BLaER1 treated with 17β-estradiol and CSF1 and Interleukin-3, amounts not matched to agents 10 nM and 100 nM (cell line): Measurements from ENCODE around the gene DCAF16.

Source experiments
- H3K27ac ChIP-seq, 11 experiments: shearing (Covaris generic); formaldehyde crosslinking; 2 replicates each; pipeline ENCODE4 v1.8.1; 2022
- H3K27me3 ChIP-seq, 11 experiments: shearing (Covaris generic); formaldehyde crosslinking; 2 replicates each; pipeline ENCODE4 v1.8.1; 2022
- H3K36me3 ChIP-seq, 11 experiments: shearing (Covaris generic); formaldehyde crosslinking; 2 replicates each; pipeline ENCODE4 v1.8.1; 2022
- H3K4me1 ChIP-seq, 10 experiments: shearing (Covaris generic); formaldehyde crosslinking; 2 replicates each; pipeline ENCODE4 v1.8.1; 2022
- H3K4me2 ChIP-seq, 11 experiments: shearing (Covaris generic); formaldehyde crosslinking; 2 replicates each; pipeline ENCODE4 v1.8.1; 2022
- H3K4me3 ChIP-seq, 10 experiments: shearing (Covaris generic); formaldehyde crosslinking; 2 replicates each; pipeline ENCODE4 v1.8.1; 2022
- H3K9ac ChIP-seq, 11 experiments: shearing (Covaris generic); formaldehyde crosslinking; 2 replicates each; pipeline ENCODE4 v1.8.1; 2022
- H3K9me3 ChIP-seq, 11 experiments: shearing (Covaris generic); formaldehyde crosslinking; replicated peaks in 1 of 11; 2 replicates each; pipeline ENCODE4 v1.8.1; 2022
- H4K20me1 ChIP-seq, 11 experiments: shearing (Covaris generic); formaldehyde crosslinking; 2 replicates each; pipeline ENCODE4 v1.8.1; 2022
- Cebpa-rat ChIP-seq, 11 experiments: shearing (Covaris generic); IDR thresholded peaks; 2 replicates each; pipeline ENCODE4 v1.8.1; 2022

Gene DCAF16

DNA sequence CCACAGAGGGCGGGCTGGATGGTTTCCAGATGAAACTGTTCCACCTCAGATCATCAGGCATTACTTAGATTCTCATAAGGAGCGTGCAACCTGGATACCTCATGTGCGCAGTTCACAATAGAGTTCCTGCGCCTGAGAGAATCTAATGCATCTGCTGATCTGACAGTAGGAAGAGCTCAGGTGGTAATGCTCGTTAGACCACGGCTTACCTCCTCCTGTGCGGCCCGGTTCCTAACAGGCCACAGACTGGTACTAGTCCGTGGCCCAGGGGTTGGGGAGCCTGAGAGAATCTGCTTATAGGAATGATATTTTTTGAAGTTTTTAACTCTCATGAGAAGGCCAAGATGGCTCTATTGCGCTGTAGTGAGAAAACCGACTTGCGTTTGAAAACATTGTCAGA lies 5.6 kb upstream of the DCAF16 start:
- Histone ChIP-seq H3K4me1 (peaks cover 12 to 33% (median 23%) of the 10 kb centered on the region in 10 experiments; a peak in 19 of 20 replicates), H3K9me3 (no peaks in the 10 kb centered on the region), H3K4me3 (no peak overlapping the region), H3K36me3 (peaks cover 0 to 84% (median 66%) of the 10 kb centered on the region in 11 experiments; a peak in 18 of 22 replicates), H3K4me2 (no peak overlapping the region), H3K27me3 (no peaks in the 10 kb centered on the region), H4K20me1 (peaks cover 0 to 40% (median 22%) of the 10 kb centered on the region in 11 experiments; a peak in 12 of 22 replicates), H3K27ac (no peak overlapping the region), H3K9ac (no peak overlapping the region)
- no peak for TF ChIP-seq Cebpa-rat (IDR thresholded peaks at IDR 0.05)

DNA sequence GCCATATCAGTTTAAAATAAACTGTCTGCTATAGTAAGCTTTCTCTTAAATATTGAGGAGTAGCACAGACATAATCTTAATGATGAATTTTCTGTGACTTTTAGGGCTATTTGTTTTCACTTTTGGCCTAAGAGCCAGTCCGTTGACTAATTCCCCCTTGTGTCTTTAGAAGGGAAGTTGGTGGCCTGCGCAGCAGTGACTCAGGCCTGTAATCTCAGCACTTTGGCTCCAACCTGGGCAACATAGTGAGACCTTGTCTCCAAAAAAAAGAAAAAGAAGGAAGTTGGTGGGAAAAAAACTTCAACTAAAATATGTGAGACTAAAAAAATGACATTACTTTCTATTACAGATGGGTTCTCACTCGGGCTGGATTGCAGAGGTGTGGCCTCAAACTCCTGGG lies 3.6 kb upstream of the DCAF16 start:
- Histone ChIP-seq H3K4me3 (no peak overlapping the region), H3K36me3 (peaks cover 0 to 64% (median 48%) of the 10 kb centered on the region in 11 experiments; a peak in 18 of 22 replicates), H3K4me2 (peak overlapping the region in 10 of 11 experiments; percentile 3 to 80 (median 40); a peak in 14 of 22 replicates)

DNA sequence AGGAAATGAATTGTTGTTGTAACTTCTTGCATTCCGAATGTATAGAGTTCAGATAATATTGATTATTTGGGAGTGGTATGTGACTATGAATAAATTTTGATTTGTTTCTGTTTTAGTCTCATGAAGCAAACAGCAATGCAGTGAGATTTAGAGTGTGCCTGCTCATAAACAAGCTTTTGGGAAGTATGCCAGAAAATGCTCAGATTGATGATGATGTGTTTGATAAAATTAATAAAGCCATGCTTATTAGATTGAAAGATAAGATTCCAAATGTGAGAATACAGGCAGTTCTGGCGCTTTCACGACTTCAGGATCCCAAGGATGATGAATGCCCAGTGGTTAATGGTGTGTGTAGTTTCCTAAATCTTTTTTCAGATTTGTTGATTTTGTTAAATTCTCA lies 2.2 kb upstream of the DCAF16 start:
- Histone ChIP-seq H3K4me1 (peaks cover 18 to 50% (median 28%) of the 10 kb centered on the region in 10 experiments), H3K4me3 (peak overlapping the region; percentile 75 to 96 (median 85); a peak in 17 of 20 replicates), H3K36me3 (peaks cover 0 to 55% (median 41%) of the 10 kb centered on the region in 11 experiments; a peak in 18 of 22 replicates), H3K9me3 (no peaks in the 10 kb centered on the region), H4K20me1 (peaks cover 16 to 66% (median 44%) of the 10 kb centered on the region in 11 experiments; a peak in 21 of 22 replicates), H3K9ac (peak overlapping the region; percentile 7 to 99 (median 95); a peak in 20 of 22 replicates), H3K27me3 (no peaks in the 10 kb centered on the region), H3K27ac (peak overlapping the region in 7 of 11 experiments; percentile 55 to 98 (median 94); a peak in 9 of 22 replicates), H3K4me2 (peak overlapping the region; percentile 60 to 87 (median 82); a peak in 21 of 22 replicates)
- no peak for TF ChIP-seq Cebpa-rat (IDR thresholded peaks at IDR 0.05)

More for the DNA sequence above, 3.6 kb upstream of the DCAF16 start:
- TF ChIP-seq Cebpa-rat (IDR thresholded peaks at IDR 0.05): no peak
- peak overlapping the region in 3 of 11 experiments; percentile 2 to 21 (median 4); a peak in 3 of 22 replicates for H3K9ac ChIP-seq
- H3K4me1 ChIP-seq: peaks cover 12 to 39% (median 23%) of the 10 kb centered on the region in 10 experiments; a peak in 19 of 20 replicates
- H3K27ac ChIP-seq: peak overlapping the region in 6 of 11 experiments; percentile 3 to 52 (median 32); a peak in 7 of 22 replicates
- peaks cover 6 to 52% (median 32%) of the 10 kb centered on the region in 11 experiments; a peak in 20 of 22 replicates for H4K20me1 ChIP-seq
- H3K9me3 ChIP-seq: no peaks in the 10 kb centered on the region
- H3K27me3 ChIP-seq: no peaks in the 10 kb centered on the region

DNA sequence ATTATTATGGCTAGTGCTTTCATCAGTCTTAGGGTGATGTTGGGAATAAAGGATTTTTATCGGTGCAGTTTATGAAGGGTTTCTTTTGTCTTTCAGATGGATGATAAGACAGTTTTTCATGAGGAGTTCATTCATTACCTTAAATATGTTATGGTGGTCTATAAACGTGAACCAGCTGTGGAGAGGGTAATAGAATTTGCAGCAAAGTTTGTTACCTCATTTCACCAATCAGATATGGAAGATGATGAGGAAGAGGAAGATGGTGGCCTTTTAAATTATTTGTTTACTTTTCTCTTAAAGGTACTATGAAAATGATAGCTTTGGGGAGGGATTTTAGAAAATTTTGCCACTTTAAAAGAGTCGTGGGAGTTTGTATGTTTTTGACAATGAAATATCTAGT lies 1.6 kb upstream of the DCAF16 start:
- H3K9me3 ChIP-seq: no peaks in the 10 kb centered on the region
- peak overlapping the region; percentile 75 to 96 (median 85) for H3K4me3 ChIP-seq
- H3K9ac ChIP-seq: peak overlapping the region; percentile 72 to 99 (median 95); a peak in 21 of 22 replicates
- peak overlapping the region; percentile 60 to 87 (median 82) for H3K4me2 ChIP-seq
- H3K36me3 ChIP-seq: peaks cover 0 to 55% (median 41%) of the 10 kb centered on the region in 11 experiments; a peak in 18 of 22 replicates
- peaks cover 23 to 69% (median 50%) of the 10 kb centered on the region in 11 experiments; a peak in 21 of 22 replicates for H4K20me1 ChIP-seq
- peak overlapping the region in 10 of 11 experiments; percentile 55 to 98 (median 94); a peak in 18 of 22 replicates for H3K27ac ChIP-seq
- TF ChIP-seq Cebpa-rat (IDR thresholded peaks at IDR 0.05): no peak
- peaks cover 24 to 57% (median 35%) of the 10 kb centered on the region in 10 experiments for H3K4me1 ChIP-seq
- H3K27me3 ChIP-seq: no peaks in the 10 kb centered on the region

DNA sequence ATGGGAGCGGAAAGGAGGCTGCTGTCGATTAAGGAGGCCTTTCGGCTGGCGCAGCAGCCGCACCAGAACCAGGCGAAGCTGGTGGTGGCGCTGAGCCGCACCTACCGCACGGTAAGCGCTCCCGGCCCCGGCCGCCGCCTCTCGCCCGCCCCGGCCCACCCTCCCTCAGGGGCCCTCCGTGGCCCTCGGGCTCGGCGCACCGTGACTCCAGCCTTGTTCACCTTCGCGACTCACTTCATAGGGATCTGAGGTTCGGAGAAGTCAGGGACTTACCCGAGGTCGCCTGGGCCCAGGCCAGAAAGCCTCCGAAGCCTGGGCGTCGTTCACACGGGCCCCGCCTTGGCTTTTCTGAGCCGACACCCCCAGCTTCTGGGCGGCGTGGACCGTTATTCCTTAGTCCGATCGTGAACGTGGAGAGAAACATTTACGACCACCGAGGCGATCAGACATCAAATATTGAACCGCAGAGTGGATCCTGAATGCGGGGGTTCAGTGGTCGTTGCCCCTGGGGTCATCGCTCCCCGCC lies 584 bp upstream of the DCAF16 start:
- Histone ChIP-seq H3K9ac (peak overlapping the region; percentile 72 to 99 (median 95)), H4K20me1 (peaks cover 22 to 72% (median 49%) of the 10 kb centered on the region in 11 experiments; a peak in 21 of 22 replicates), H3K27ac (peak overlapping the region in 10 of 11 experiments; percentile 55 to 98 (median 94); a peak in 19 of 22 replicates), H3K4me3 (peak overlapping the region; percentile 75 to 96 (median 85)), H3K9me3 (no peaks in the 10 kb centered on the region), H3K27me3 (no peaks in the 10 kb centered on the region), H3K4me2 (peak overlapping the region; percentile 60 to 87 (median 82)), H3K4me1 (peaks cover 25 to 63% (median 39%) of the 10 kb centered on the region in 10 experiments), H3K36me3 (peaks cover 0 to 53% (median 33%) of the 10 kb centered on the region in 11 experiments; a peak in 19 of 22 replicates)
- no peak for TF ChIP-seq Cebpa-rat (IDR thresholded peaks at IDR 0.05)

DNA sequence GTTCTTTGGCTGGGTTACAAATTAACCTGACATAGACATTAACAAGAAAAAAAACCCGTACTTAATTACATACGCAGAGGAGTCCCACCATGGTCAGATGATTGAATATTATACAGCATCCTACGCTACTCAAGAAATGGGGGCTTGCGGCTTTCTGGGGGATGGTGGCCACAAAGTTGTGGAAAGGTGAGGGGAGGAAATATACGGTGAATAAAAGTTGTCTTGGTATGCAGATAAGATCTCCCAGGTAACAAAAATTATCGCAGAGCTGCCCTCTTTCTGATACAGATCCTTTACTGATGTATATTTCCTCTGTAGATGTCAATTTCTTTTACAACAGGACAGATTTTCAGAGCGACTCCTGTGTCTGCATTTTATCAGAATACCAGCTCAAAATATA lies 890 bp downstream of the DCAF16 start:
- H3K9me3 ChIP-seq: no peaks in the 10 kb centered on the region
- peaks cover 4 to 53% (median 33%) of the 10 kb centered on the region in 11 experiments for H3K36me3 ChIP-seq
- TF ChIP-seq Cebpa-rat (IDR thresholded peaks at IDR 0.05): no peak
- H3K4me3 ChIP-seq: peak overlapping the region; percentile 75 to 96 (median 85)
- peaks cover 25 to 60% (median 38%) of the 10 kb centered on the region in 10 experiments for H3K4me1 ChIP-seq
- peak overlapping the region; percentile 93 to 99 (median 96) for H3K9ac ChIP-seq
- H3K27me3 ChIP-seq: no peaks in the 10 kb centered on the region
- peak overlapping the region; percentile 90 to 98 (median 94) for H3K27ac ChIP-seq
- peaks cover 21 to 78% (median 54%) of the 10 kb centered on the region in 11 experiments; a peak in 21 of 22 replicates for H4K20me1 ChIP-seq
- H3K4me2 ChIP-seq: peak overlapping the region; percentile 81 to 98 (median 92)

DNA sequence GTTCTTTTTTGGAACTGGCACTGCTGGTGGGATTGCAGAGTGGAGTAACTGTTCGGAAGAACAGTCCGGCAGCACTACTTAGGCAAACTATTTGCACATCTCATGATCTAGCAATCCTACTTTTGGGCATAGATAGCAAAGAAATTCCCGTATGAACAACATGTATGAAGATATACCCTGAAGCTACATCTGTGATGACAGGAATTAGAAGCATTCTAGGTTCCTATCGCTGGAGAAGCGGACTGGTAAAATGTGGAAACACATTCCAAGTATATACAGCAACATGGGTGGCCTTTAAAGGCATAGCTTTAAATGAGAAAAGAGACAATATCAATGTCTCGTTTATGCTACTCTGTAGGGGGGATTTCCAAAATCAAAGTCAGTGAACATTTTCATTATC lies 3.1 kb downstream of the DCAF16 start:
- Histone ChIP-seq H3K27me3 (no peaks in the 10 kb centered on the region), H3K4me2 (peak overlapping the region; percentile 81 to 98 (median 92)), H3K4me3 (peak overlapping the region; percentile 12 to 96 (median 84); a peak in 13 of 20 replicates), H3K4me1 (peaks cover 15 to 38% (median 22%) of the 10 kb centered on the region in 10 experiments), H3K27ac (0 out of 22 replicates have a peak overlapping the region, but pooled peaks of 2 of the 11 experiments have one; percentile 98), H4K20me1 (peaks cover 21 to 80% (median 71%) of the 10 kb centered on the region in 11 experiments; a peak in 21 of 22 replicates), H3K9ac (peak overlapping the region; percentile 9 to 99 (median 96); a peak in 20 of 22 replicates), H3K9me3 (no peaks in the 10 kb centered on the region), H3K36me3 (peaks cover 27 to 56% (median 49%) of the 10 kb centered on the region in 11 experiments)
- TF ChIP-seq Cebpa-rat (IDR thresholded peaks at IDR 0.05): no peak

DNA sequence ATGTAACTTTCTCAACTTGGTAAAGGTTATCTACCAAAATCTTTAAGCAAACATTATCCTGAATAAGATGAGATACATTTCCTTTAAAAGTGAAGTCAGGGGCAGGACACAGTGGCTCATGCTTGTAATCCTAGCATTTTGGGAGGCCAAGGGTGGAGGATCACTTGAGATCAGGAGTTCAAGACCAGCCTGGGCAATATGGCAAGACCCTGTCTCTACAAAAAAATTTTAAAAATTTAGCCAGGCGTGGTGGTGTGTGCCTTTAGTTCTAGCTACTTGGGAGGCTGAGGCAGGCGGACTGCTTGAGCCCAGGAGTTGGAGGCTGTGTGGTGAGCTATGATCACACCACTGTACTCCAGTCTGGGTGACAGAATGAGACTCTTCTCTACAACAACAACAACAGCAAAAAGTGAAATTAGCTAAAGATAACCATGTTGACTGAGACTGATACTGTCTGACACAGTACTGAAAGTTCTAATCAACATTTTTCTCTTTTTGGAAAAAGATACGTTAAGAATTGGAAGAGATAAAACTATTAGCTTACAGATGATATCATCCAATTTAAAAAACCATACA lies 4.9 kb downstream of the DCAF16 start:
- Histone ChIP-seq H4K20me1 (peaks cover 21 to 98% (median 72%) of the 10 kb centered on the region in 11 experiments; a peak in 21 of 22 replicates), H3K36me3 (peaks cover 30 to 74% (median 66%) of the 10 kb centered on the region in 11 experiments), H3K4me3 (no peak overlapping the region), H3K9me3 (no peaks in the 10 kb centered on the region), H3K4me1 (peaks cover 12 to 29% (median 18%) of the 10 kb centered on the region in 10 experiments), H3K9ac (no peak overlapping the region; a peak in 1 of 22 replicates), H3K27ac (no peak overlapping the region), H3K4me2 (no peak overlapping the region), H3K27me3 (no peaks in the 10 kb centered on the region)
- TF ChIP-seq Cebpa-rat (IDR thresholded peaks at IDR 0.05): no peak
